Esophagus (tissue), 2 donors: ENCODE data around the gene SMYD3. TPM values are rescaled to one million over a fixed set of nuclear protein-coding genes. Genes with fewer than 3 reads are reported as not detected.

Source experiments
- H3K27ac ChIP-seq, 2 donors: one replicate each; pipeline ENCODE4 v1.5.1; 2013; ENCODE audit warnings: low read depth in 2 of 2, mild to moderate bottlenecking in 2 of 2, inconsistent platforms in 1 of 2, low read length in 1 of 2, moderate library complexity in 1 of 2
- H3K27me3 ChIP-seq, 2 donors: one replicate each; pipeline ENCODE4 v1.6.1; 2013; ENCODE audit warnings: low read length in 2 of 2, control low read depth in 1 of 2, mild to moderate bottlenecking in 1 of 2; ENCODE audit not compliant: insufficient read depth in 2 of 2, control insufficient read depth in 1 of 2
- H3K36me3 ChIP-seq, 2 donors: one replicate each; pipeline ENCODE4 v1.6.1; 2013; ENCODE audit warnings: low read length in 1 of 2; ENCODE audit not compliant: control insufficient read depth in 2 of 2, insufficient read depth in 2 of 2
- H3K4me1 ChIP-seq, 2 donors: one replicate each; pipeline ENCODE4 v1.6.1; 2013; ENCODE audit warnings: low read length in 1 of 2; ENCODE audit not compliant: control insufficient read depth in 2 of 2, insufficient read depth in 2 of 2
- H3K4me3 ChIP-seq, 2 donors: one replicate each; pipeline ENCODE4 v1.5.1; 2013; ENCODE audit warnings: low read length in 2 of 2, mild to moderate bottlenecking in 2 of 2, low read depth in 1 of 2, moderate library complexity in 1 of 2
- H3K9me3 ChIP-seq, 2 donors: one replicate each; pipeline ENCODE4 v1.6.1; 2013; ENCODE audit warnings: mild to moderate bottlenecking in 2 of 2, low read depth in 1 of 2, low read length in 1 of 2, moderate library complexity in 1 of 2; ENCODE audit not compliant: control insufficient read depth in 2 of 2, insufficient read depth in 1 of 2
- WGBS, 2 donors: extraction: QIAGEN DNeasy Blood & Tissue Kit; methylation state at CpG; one replicate each; pipeline ENCODE4 v1.1.7; 2013; 5-methylcytosine and 5-hydroxymethylcytosine counted together
- polyA plus RNA-seq, 2 donors: library from polyadenylated mRNA; stranded (reverse); fragments of 200-250 nt; gene quantifications; one replicate each; pipeline ENCODE4 v1.2.3, GENCODE V29; 2013
- donor health status: healthy with polysubstance abuse.
- donor health status: Bipolar disorder and iron deficiency.

The SMYD3 gene
- polyA plus RNA-seq, 2 donors: 5.0 to 5.7 TPM

DNA sequence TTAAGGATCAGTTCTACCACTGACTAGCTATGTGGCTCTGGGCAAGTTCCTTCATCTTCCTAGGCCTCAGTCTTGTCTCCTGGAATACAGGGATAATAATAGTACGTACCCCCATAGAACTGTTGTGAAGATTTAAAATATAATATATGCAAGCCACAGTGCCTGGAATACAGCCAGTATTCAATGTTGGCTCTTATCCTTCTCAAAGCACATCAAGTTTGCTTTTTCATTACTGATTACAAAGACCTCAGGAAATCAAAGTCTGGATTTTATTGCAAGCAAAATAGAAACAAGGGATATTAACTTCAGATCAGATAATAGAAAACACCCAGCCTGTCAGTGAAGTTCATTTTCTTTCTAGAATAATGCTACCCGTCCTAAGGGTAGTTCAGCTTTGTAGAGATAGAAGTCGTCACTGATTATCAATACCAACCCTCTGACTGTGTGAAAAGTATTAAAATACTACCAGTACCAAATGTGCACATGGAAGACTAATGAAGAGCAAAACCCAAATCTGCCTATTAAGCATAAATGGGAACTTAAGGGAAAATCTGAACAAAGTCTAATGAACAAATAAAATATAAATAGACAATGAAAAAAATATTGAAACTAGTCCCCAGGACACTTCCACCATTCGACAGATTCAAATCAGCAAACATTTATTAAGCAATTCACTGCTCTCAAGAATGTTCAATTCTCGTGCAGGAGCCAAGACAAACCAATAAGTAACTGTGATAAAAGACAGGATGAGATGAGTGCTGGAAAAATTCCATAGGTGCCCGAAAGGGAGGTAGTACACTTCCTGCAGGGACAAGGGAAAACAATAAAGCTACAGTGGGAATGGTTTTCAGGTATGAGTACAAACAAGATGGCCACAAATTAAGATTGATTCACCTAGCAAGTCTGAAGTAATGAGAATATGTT, 206.2 kb downstream of the SMYD3 start:
- no peaks in the 10 kb centered on the region for H3K4me1 ChIP-seq
- H3K36me3 ChIP-seq: no peaks in the 10 kb centered on the region
- 64 to 77% methylated on average over 6 of the region's 6 CpGs for whole genome bisulfite sequencing, 2 donors
- no peaks in the 10 kb centered on the region for H3K9me3 ChIP-seq
- H3K27ac ChIP-seq: no peak overlapping the region
- H3K27me3 ChIP-seq: no peaks in the 10 kb centered on the region
- H3K4me3 ChIP-seq: no peak overlapping the region

DNA sequence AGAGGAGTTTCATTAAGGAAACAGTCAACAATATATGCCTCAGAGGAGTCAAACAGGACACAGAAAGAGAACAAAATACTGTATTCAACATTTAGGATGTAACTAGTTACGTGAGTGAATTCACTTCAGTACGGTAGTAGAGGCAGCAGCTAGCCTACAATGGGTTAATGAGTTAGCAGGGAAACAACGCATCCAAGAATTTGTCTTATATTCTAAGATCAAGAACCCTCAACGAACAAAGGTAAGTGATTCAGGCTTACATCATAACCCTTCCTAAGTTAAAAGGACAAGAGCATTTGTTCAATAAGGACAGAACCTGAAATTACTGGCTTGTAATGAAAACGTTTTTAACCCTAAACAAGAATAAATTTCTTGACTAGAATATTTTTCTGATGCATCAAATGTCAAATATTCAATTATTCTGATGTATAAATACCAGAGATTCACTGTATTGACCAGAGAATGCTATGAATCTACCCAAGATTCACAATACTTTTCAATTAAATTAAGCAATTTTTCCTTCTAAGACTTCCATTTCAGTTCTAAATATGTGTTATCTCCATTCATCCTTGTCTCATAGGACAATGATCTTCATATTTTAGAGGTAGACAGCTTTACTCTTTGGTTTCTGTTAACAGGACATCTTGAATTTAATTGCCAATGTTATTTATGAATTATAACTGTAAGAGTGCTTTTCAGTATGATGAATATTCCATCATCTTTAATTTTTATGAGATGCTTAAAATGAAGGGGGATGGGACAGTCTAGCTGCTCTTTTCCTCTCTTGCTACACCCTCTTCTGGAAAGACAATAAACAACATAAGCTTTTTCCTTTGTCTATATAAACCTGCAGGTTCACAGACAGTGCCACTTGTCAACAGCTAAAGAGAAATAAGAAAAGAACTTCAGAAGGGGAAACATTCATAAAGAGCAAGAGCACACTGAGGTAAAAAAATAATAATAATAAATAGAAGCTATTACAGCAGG, 209.5 kb downstream of the SMYD3 start:
- Histone ChIP-seq H3K4me3 (no peak overlapping the region), H3K27ac (no peak overlapping the region), H3K36me3 (no peaks in the 10 kb centered on the region), H3K4me1 (no peaks in the 10 kb centered on the region), H3K27me3 (no peaks in the 10 kb centered on the region), H3K9me3 (no peaks in the 10 kb centered on the region)
- WGBS, 2 donors: 70 to 71% methylated on average over 5 of the region's 5 CpGs

DNA sequence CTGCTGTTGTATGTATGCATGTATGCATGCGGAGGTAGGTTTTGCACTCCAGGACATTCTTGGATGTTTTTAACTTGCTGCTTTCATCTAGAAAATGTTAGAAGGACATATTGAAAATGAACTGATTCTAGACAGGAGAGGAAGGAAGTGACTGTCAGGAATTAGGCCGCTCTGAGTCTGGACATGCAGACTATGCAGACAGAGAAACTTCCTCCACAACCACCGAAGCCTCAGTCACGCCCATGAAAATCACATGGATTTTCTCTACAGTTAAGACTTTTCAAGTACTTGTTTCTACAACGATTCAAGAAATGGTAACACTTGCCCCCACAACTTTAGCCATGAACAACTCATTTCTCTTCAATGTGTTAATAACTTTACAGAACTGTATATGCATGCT, 211.1 kb downstream of the SMYD3 start:
- Histone ChIP-seq H3K27me3 (no peaks in the 10 kb centered on the region), H3K36me3 (no peaks in the 10 kb centered on the region), H3K4me1 (no peaks in the 10 kb centered on the region), H3K4me3 (no peak overlapping the region), H3K9me3 (no peaks in the 10 kb centered on the region), H3K27ac (no peak overlapping the region)
- WGBS, 2 donors: 61 to 67% methylated on average over 5 of the region's 5 CpGs

DNA sequence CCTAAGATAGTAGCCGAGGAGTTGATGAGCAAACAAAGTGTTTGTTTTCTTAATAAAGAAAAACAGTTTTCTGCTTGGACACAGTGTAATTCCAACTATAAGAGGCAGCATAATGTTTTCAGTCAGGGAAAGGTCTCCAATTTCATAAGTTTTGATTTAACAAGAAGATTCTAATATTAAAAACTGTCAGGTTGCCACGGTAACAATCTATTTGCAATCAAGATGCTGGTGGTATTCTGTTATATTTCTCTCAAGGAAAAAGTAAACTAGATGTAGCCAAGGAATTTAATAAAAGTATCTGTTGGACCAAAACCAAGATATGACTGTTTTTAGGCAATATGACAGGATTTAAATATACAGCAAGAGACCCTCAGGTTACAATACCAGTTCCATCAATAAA, 211.7 kb downstream of the SMYD3 start:
- Histone ChIP-seq H3K36me3 (no peaks in the 10 kb centered on the region), H3K4me3 (no peak overlapping the region), H3K27ac (no peak overlapping the region), H3K27me3 (no peaks in the 10 kb centered on the region), H3K4me1 (no peaks in the 10 kb centered on the region), H3K9me3 (no peaks in the 10 kb centered on the region)
- WGBS, 2 donors: 92 to 94% methylated on average over 2 of the region's 2 CpGs

GRCh38 chr1:246294263-246294662, 212.8 kb downstream of the SMYD3 start:
- Histone ChIP-seq H3K27ac (no peak overlapping the region), H3K4me1 (no peaks in the 10 kb centered on the region), H3K36me3 (no peaks in the 10 kb centered on the region), H3K27me3 (no peaks in the 10 kb centered on the region), H3K4me3 (no peak overlapping the region), H3K9me3 (no peaks in the 10 kb centered on the region)
- 89 to 93% methylated on average over 2 of the region's 2 CpGs for WGBS, 2 donors

GRCh38 chr1:246293366-246294121, 213.5 kb downstream of the SMYD3 start:
- Histone ChIP-seq H3K27ac (no peak overlapping the region), H3K27me3 (no peaks in the 10 kb centered on the region), H3K36me3 (no peaks in the 10 kb centered on the region), H3K9me3 (no peaks in the 10 kb centered on the region), H3K4me1 (no peaks in the 10 kb centered on the region), H3K4me3 (no peak overlapping the region)
- WGBS, 2 donors: 94 to 96% methylated on average over 8 of the region's 8 CpGs

- H3K4me1 ChIP-seq: no peaks in the 10 kb centered on the region
- H3K4me3 ChIP-seq: no peak overlapping the region
- H3K27me3 ChIP-seq: no peaks in the 10 kb centered on the region
- WGBS, 2 donors: 89 to 90% methylated on average over 1 of the region's 1 CpG
- H3K36me3 ChIP-seq: no peaks in the 10 kb centered on the region
- no peaks in the 10 kb centered on the region for H3K9me3 ChIP-seq
- H3K27ac ChIP-seq: no peak overlapping the region
Observed at GRCh38 chr1:246292571-246292970, 214.5 kb downstream of the SMYD3 start.

GRCh38 chr1:246291127-246291526, 216.0 kb downstream of the SMYD3 start:
- H3K36me3 ChIP-seq: no peaks in the 10 kb centered on the region
- no peaks in the 10 kb centered on the region for H3K9me3 ChIP-seq
- no peaks in the 10 kb centered on the region for H3K27me3 ChIP-seq
- 77 to 80% methylated on average over 4 of the region's 4 CpGs for WGBS, 2 donors
- no peak overlapping the region for H3K27ac ChIP-seq
- H3K4me3 ChIP-seq: no peak overlapping the region
- H3K4me1 ChIP-seq: no peaks in the 10 kb centered on the region

DNA sequence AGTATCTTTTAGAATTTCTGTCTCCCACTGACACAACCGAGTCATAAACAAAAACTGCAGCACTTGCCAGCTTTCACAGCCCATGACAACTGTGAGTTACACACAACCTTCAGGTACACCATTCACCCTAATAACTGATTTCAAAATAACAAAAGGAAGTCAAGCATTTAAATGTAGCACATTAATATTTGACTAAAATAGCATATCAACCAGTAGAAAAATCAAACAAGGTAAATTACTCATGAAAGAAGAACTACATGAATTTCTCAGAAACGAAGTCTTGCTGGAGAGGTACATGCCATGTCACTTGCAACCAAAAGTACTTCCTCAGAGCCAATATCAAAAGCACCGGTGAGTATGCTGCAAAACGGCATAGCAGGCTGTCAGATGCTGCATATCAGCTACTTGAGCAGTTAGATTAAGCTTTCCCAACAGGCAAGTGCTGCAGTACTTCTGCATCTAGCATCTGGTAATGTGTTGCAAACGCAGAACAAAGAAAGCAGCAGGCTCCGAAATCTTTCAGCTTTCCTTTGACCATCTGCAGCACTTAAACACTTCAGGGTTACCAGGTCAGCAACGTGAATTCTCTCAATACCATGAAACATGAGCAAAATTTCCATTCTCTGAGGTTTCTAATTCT, 223.2 kb downstream of the SMYD3 start:
- Histone ChIP-seq H3K36me3 (peaks cover 0 to 3% of the 10 kb centered on the region in 2 donors), H3K9me3 (no peaks in the 10 kb centered on the region), H3K4me3 (no peak overlapping the region), H3K27me3 (no peaks in the 10 kb centered on the region), H3K4me1 (no peaks in the 10 kb centered on the region), H3K27ac (no peak overlapping the region)
- WGBS, 2 donors: 72 to 78% methylated on average over 7 of the region's 7 CpGs
